ENCODE data around the gene NTHL1. TPM values are rescaled to one million over a fixed set of nuclear protein-coding genes. Genes with fewer than 3 reads are reported as not detected.
"Not testable (repeated sequence)": the region's sequence is repeated elsewhere in the genome, so short reads cannot be mapped to it uniquely, and the experiment has no call there.

NTHL1 gene
- total and polyA plus RNA-seq, 2 experiments from 2014 or later: 51.3 to 61.3 TPM

DNA sequence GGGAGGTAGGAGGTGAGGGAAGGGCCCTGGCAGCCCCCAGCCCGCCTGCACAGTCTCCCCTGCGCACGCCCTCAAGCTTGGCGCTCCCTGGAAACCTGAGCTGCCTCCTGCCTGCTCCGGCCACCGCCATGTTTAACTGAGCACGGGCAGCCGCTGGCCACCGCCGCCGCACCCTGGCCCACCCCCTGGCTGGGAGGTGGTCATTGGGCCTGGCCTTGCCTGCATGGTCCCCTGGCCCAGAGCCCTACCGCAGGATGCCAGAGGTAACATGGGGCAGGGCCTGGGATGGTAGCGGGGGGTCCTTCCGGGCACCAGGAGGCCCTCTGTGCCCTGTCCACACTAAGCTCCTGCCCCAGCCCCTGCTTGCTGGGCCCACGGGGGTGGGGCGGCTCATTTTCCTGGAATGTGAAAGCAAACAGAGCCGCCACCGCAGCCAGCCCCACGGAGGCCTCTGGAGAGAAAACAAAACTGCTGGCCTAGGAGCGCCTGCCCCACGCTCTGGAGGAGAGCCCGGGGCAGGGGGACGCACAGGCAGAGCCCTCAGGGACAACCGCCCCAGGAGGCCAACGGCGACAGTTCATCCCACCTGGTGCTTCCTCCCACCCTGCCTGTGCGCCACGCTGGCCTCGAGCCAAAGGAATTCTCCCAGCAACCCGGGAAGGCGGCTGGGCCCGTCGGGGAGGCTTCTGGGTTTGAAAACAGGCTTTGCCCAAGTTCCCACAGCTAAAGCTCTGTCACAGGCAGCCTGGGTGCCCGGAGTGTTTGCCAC lies 12.0 kb downstream of the NTHL1 start:
- Histone ChIP-seq H3K27me3 (no peaks in the 10 kb centered on the region), H3K9me3 (ENCODE audit: low read depth) (no peaks in the 10 kb centered on the region), H3K4me1 (ENCODE audit: low read depth) (peaks cover 7% of the 10 kb centered on the region), H3K36me3 (no peaks in the 10 kb centered on the region), H3K27ac (peak overlapping the region; percentile 26), H3K4me3 (no peak overlapping the region)
- TF ChIP-seq CTCF (IDR thresholded peaks at IDR 0.05; ENCODE audit: low read depth, low read length): no peak
- peak in 1 of 2 donors; percentile 82 for DNase-seq (ENCODE audit: low read depth in 1 of 2, low spot score in 1 of 2)

DNA sequence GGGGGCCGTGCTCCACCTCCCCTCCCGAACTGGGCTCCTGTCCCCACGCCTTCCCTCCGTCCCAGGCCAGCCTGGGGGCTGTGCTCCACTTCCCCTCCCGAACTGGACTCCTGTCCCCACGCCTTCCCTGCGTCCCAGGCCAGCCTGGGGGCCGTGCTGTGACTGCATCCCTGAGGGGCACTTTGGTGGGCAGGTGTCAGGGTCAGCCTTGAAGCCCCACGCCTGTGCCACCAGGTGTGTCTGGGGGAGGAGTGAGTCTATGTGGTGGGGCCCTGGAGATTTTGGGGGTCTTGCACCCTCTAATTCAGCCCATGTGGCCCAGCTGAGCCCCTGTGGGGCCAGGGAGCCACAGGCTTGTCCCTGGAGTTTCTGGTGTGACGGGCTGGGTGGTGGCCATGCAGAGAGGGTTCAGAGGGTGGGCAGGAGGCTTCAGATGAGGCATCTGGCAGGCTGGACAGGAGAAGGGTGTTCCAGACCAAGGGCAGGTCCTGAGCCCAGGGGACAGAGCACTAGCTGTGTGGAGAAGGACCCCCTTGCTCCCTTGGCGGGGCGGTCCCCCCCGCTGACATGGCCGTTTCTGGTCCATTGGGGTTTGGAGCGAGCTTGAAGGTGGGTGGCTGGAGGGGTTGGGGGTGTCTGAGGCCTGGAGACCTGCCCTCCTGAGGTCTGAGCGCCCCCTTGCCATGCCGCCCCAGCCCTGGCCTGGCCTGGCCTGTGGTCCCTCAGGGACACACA lies 12.8 kb downstream of the NTHL1 start:
- Histone ChIP-seq H3K27me3 (no peaks in the 10 kb centered on the region), H3K36me3 (no peaks in the 10 kb centered on the region), H3K4me3 (no peak overlapping the region), H3K27ac (no peak overlapping the region), H3K9me3 (ENCODE audit: low read depth) (no peaks in the 10 kb centered on the region), H3K4me1 (ENCODE audit: low read depth) (peaks cover 7% of the 10 kb centered on the region)
- no peak for TF ChIP-seq CTCF (IDR thresholded peaks at IDR 0.05; ENCODE audit: low read depth, low read length)
- no peak for DNase-seq (ENCODE audit: low read depth in 1 of 2, low spot score in 1 of 2)

DNA sequence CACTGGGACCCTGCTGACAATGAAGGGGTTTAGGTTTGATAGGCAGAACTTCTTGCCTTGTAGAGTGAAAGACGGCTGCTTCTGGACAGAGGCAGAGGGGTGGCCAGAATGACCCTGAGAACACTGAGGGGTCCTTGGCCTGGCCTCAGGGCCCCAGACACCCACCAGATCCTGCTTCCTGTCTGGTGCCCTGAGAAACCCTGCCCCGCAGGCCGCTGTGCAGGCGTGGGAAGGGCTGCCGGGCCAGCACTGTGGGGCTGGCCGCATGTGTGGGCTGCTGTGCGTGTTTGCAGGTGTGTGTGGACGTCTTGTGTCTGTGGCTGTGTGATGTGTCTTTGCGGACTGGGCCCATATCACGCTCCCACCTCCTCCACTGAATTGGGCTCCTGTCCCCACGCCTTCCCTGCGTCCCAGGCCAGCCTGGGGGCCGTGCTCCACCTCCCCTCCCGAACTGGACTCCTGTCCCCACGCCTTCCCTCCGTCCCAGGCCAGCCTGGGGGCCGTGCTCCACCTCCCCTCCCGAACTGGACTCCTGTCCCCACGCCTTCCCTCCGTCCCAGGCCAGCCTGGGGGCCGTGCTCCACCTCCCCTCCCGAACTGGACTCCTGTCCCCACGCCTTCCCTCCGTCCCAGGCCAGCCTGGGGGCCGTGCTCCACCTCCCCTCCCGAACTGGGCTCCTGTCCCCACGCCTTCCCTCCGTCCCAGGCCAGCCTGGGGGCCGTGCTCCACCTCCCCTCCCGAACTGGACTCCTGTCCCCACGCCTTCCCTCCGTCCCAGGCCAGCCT lies 13.5 kb downstream of the NTHL1 start:
- not testable (repeated sequence) for H3K27ac ChIP-seq; H3K4me3 ChIP-seq; H3K27me3 ChIP-seq; H3K4me1 ChIP-seq (ENCODE audit: low read depth); H3K9me3 ChIP-seq (ENCODE audit: low read depth); H3K36me3 ChIP-seq
- DNase-seq (ENCODE audit: low read depth in 1 of 2, low spot score in 1 of 2): peak in 1 of 2 donors; percentile 23

DNA sequence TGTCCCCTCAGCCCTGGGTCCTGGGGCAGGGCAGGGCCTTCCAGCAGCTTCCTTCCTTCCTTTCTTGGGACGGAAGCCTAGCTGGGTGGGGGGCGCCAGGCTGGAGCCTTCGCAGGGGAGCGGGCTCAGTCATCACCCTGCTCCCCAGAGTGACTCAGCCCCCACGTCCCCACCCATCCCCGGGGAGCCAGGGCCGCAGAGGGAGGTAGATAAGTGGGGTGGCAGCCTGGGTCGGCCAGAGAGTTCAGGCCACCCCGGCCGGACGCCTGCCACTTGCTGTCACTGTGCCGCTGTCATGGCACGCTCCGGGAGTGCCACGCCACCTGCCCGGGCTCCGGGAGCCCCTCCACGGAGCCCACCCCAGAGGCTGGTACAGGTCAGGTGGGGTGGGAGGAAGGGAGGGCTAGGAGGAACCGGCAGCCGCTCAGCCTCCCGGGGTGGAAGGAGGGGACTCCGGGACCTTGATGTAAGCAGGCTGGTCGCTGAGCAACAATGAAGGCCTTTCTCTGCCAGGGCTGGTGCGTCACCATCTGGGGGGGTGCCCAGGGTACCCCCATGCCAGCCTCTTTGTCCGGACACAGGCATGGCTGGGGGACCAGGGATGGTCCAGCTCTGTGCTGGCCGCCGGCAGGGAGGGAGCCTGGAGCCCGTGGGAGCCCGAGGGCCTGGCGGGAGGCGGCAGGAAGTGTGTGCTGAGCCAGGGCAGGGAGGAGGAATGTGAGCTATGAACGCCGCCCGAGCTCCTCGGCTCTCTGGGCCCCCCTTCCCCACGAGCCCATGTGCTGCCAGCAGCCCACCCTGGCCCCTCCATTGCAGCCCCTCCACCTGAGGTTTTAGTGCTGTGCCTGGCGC lies 14.4 kb downstream of the NTHL1 start:
- Histone ChIP-seq H3K9me3 (ENCODE audit: low read depth) (no peaks in the 10 kb centered on the region), H3K4me3 (no peak overlapping the region), H3K4me1 (ENCODE audit: low read depth) (peaks cover 7% of the 10 kb centered on the region), H3K27ac (no peak overlapping the region), H3K27me3 (no peaks in the 10 kb centered on the region), H3K36me3 (no peaks in the 10 kb centered on the region)
- no peak for TF ChIP-seq CTCF (IDR thresholded peaks at IDR 0.05; ENCODE audit: low read depth, low read length)
- peak; percentile 67 to 73 for DNase-seq (ENCODE audit: low read depth in 1 of 2, low spot score in 1 of 2)

GRCh38 chr16:2032285-2033056 lies 15.2 kb downstream of the NTHL1 start:
- H3K9me3 ChIP-seq (ENCODE audit: low read depth): no peaks in the 10 kb centered on the region
- H3K4me3 ChIP-seq: no peak overlapping the region
- TF ChIP-seq CTCF (IDR thresholded peaks at IDR 0.05; ENCODE audit: low read depth, low read length): no peak
- peaks cover under 1% of the 10 kb centered on the region for H3K27me3 ChIP-seq
- H3K27ac ChIP-seq: no peak overlapping the region
- DNase-seq (ENCODE audit: low read depth in 1 of 2, low spot score in 1 of 2): no peak
- H3K4me1 ChIP-seq (ENCODE audit: low read depth): peaks cover 7% of the 10 kb centered on the region
- no peaks in the 10 kb centered on the region for H3K36me3 ChIP-seq

All from cardiac muscle cell (in vitro differentiated cells and primary cell).